Measurements from ENCODE around the gene CYP1A1.
"Not testable (repeated sequence)": the region's sequence is repeated elsewhere in the genome, so short reads cannot be mapped to it uniquely, and the experiment has no call there.

Gene CYP1A1

GRCh38 chr15:74733269-74733668, 7.9 kb upstream of the CYP1A1 start:
- no peak for DNase-seq

- no peak for DNase-seq
These were observed 7.5 kb upstream of the CYP1A1 start for GRCh38 chr15:74732846-74733245.

- DNase-seq: no peak
These were observed 5.4 kb upstream of the CYP1A1 start for GRCh38 chr15:74730619-74731316.

- DNase-seq: not testable (repeated sequence)
These were observed 4.0 kb upstream of the CYP1A1 start for GRCh38 chr15:74729372-74729771.

- not testable (repeated sequence) for DNase-seq
These were observed 3.4 kb upstream of the CYP1A1 start for GRCh38 chr15:74728699-74729098.

GRCh38 chr15:74727727-74728126, 2.4 kb upstream of the CYP1A1 start:
- no peak for DNase-seq

- DNase-seq: no peak
These were observed 1.4 kb upstream of the CYP1A1 start for GRCh38 chr15:74726774-74727164.

- peak; percentile 57 for DNase-seq
These were observed 781 bp upstream of the CYP1A1 start for GRCh38 chr15:74725845-74726773.

GRCh38 chr15:74724570-74725224, 631 bp downstream of the CYP1A1 start:
- no peak for DNase-seq

- DNase-seq: no peak
These were observed 1.5 kb downstream of the CYP1A1 start for GRCh38 chr15:74723754-74724334.

- no peak for DNase-seq
These were observed 2.1 kb downstream of the CYP1A1 start for GRCh38 chr15:74723187-74723586.

- DNase-seq: no peak
These were observed 2.7 kb downstream of the CYP1A1 start for GRCh38 chr15:74722591-74722990.

- no peak for DNase-seq
These were observed 8.7 kb downstream of the CYP1A1 start for GRCh38 chr15:74716651-74717050.

GRCh38 chr15:74712311-74712710, 13.0 kb downstream of the CYP1A1 start:
- no peak for DNase-seq

- DNase-seq: no peak
These were observed 14.8 kb downstream of the CYP1A1 start for GRCh38 chr15:74710319-74711094.

- DNase-seq: no peak
These were observed 15.4 kb downstream of the CYP1A1 start for GRCh38 chr15:74709892-74710291.

GRCh38 chr15:74709011-74709410, 16.3 kb downstream of the CYP1A1 start:
- no peak for DNase-seq

GRCh38 chr15:74696808-74697207, 28.5 kb downstream of the CYP1A1 start:
- no peak for DNase-seq

GRCh38 chr15:74696398-74696729, 29.0 kb downstream of the CYP1A1 start:
- no peak for DNase-seq

- DNase-seq: peak; percentile 86
These were observed 29.5 kb downstream of the CYP1A1 start, which contains the start of gene EDC3 for GRCh38 chr15:74695597-74696397. EDC3 (minus strand) TSS chr15:74696024; CDS start chr15:74675124, 20,900 bp downstream.

GRCh38 chr15:74692327-74692726, 33.0 kb downstream of the CYP1A1 start:
- DNase-seq: no peak

GRCh38 chr15:74683758-74684157, 41.6 kb downstream of the CYP1A1 start:
- no peak for DNase-seq
